CMK (cell line): Measurements from ENCODE around the gene COG8.
"Not testable (repeated sequence)": the region's sequence is repeated elsewhere in the genome, so short reads cannot be mapped to it uniquely, and the experiment has no call there.

ENCODE experiments used
- DNase-seq: peaks from one replicate; pipeline ENCODE4 v3.0.0-alpha.2; 2010; ENCODE audit warnings: low read depth

The COG8 gene, protein sequence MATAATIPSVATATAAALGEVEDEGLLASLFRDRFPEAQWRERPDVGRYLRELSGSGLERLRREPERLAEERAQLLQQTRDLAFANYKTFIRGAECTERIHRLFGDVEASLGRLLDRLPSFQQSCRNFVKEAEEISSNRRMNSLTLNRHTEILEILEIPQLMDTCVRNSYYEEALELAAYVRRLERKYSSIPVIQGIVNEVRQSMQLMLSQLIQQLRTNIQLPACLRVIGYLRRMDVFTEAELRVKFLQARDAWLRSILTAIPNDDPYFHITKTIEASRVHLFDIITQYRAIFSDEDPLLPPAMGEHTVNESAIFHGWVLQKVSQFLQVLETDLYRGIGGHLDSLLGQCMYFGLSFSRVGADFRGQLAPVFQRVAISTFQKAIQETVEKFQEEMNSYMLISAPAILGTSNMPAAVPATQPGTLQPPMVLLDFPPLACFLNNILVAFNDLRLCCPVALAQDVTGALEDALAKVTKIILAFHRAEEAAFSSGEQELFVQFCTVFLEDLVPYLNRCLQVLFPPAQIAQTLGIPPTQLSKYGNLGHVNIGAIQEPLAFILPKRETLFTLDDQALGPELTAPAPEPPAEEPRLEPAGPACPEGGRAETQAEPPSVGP

GRCh38 chr16:69339289-69340094, at the start of gene COG8, which contains the start of gene NIP7:
Gene COG8 (minus strand): TSS chr16:69339564. CDS start chr16:69339552, 12 bp downstream.
Gene NIP7 (plus strand): TSS chr16:69339772. CDS start chr16:69339830, 58 bp downstream.
- DNase-seq = peak; percentile 99

- DNase-seq = no peak
Measured at GRCh38 chr16:69386596-69386995, 47.2 kb upstream of the COG8 start.

GRCh38 chr16:69384974-69385373, 45.6 kb upstream of the COG8 start:
- no peak for DNase-seq

GRCh38 chr16:69382421-69382820, 43.1 kb upstream of the COG8 start:
- DNase-seq = no peak

DNA sequence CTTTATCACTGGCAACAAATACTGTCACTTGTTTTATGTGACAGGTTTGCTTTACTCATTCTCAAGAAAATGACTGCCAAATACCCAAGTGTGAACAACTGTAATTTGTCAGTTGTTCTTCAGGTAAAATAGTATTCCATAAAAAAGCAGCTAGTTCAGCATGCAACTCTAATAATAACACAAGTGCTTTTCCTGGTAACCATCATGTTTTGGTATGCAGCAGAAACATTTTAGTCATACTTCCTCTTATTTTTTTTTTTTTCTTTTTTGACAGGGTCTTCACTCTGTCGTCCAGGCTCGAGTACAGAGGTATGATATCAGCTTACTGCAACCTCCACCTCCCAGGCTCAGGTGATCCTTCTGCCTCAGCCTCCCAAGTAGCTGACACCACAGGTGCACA, 41.9 kb upstream of the COG8 start:
- DNase-seq = no peak

DNA sequence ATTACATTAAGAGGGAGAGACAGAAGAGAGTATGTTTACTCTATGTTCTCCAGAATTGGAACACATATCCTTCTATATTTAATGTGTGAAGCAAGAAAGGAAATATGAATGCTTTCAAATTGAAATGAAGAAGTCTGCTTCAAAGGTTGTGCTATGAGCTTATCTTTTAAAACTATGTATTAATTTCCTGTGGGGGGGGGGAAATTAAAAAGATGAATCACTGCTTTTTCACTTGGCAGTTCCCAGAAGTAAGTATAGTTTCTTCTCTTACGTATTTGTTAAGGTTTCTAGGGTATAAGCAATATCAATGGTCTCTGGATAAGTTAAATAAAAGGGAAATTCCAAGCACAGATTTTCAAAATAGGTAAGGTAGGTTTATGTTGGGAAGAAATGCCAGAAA, 39.4 kb upstream of the COG8 start:
- DNase-seq = no peak

GRCh38 chr16:69378036-69378435, 38.7 kb upstream of the COG8 start:
- no peak for DNase-seq

DNA sequence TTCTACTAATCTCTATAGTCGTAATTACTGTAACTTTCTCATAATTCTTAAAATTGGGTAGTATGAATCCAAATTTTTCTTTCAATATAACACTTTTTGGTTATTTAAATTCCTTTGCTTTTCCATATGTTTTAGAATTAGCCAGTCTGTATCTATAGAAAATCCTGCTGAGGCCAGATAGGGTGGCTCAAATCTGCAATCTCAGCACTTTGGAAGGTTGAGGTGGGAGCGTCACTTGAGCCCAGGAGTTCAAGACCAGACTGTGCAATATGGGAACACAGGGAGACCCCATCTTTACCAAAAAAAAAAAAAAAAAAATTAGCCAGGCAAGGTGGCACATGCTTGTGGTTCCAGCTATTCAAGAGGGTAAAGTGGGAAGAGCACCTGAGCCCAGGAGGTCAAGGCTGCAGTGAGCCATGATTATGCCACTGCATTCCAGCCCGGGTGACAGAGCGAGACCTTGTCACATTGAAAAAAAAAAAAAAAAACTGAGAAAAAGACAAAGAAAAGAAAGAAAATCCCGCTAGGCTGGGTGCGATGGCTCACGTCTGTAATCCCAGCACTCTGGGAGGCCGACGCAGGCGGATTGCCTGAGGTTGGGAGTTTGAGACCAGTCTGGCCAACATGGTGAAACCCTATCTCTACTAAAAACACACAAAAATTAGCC, 37.2 kb upstream of the COG8 start:
- DNase-seq = no peak

GRCh38 chr16:69373019-69373418, 33.7 kb upstream of the COG8 start:
- no peak for DNase-seq

DNA sequence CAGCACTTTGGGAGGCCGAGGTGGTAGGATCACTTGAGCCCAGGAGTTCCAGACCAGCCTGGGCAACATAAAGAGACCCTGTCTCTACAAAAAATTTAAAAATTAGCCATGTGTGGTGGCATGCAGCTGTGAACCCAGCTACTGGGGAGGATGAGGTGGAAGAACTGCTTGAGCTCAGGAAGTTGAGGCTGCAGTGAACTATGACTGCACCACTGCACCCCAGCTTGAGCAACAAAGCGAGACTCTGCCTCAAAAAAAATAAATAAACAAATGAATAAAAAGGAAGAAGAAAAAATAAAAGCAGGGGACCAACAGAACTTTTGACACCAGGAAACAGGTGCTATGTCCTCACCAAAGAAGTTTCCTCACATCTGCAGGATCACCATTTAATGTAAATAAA, 32.2 kb upstream of the COG8 start:
- DNase-seq = no peak

- no peak for DNase-seq
Measured at GRCh38 chr16:69368866-69369265, 29.5 kb upstream of the COG8 start.

GRCh38 chr16:69367980-69368379, 28.6 kb upstream of the COG8 start:
- DNase-seq = peak; percentile 91

DNA sequence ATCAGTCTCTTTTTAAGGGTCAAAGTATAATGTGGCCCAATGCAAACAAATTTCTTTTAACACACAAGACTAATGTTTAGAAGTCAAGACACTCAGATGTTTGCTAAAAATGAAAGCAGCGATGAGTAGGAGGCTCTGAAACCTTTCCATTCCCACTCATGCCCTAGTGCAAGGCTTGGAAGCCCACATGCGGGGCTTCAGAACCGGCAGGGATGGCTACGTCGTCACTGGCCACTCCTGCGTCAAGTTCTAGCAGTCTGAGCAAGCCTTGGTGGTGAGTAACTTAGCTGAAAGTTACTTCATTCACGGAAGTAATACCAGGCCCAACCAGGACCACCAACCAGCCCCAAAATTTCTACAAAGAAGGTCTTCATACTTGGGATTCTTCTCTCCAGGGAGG, 27.1 kb upstream of the COG8 start:
- no peak for DNase-seq

DNA sequence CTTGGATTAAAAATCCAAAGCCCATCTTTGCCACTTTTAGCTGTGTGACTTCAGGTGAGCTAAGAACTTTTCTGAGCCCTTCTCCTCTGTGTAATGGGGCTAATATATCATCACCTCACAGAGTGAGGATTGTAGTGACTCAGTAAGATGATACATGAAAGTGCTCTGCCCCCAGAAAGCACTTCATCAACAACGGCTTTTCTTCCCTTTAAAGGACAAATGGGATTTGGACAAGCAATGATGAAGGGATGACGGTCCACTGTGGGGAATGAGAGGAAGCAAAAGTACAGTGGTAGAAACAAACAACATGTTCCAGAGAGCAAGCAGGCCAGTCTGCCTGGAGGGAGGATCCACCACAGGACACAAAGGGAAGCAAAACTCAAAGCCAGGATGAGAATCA, 26.5 kb upstream of the COG8 start:
- no peak for DNase-seq

DNA sequence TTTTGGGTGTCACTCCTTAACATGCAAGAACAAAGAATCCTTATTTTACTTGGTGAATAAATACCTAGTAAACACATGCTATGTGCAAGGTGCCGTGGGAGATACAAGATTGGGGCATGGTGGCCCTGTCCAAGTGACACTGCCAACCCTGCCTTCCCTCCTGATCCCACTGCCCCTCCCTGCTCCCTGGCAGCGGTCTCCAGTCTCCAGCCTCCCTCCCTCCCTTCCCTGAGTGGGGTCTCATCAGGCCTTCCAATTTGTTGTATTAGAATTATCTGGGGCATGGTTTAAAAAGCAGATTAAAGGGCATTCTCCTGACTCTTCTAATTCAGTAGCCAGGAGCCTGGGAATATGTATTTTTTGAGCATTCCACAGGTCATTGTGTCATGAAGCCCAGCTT, 24.7 kb upstream of the COG8 start:
- DNase-seq = no peak

DNA sequence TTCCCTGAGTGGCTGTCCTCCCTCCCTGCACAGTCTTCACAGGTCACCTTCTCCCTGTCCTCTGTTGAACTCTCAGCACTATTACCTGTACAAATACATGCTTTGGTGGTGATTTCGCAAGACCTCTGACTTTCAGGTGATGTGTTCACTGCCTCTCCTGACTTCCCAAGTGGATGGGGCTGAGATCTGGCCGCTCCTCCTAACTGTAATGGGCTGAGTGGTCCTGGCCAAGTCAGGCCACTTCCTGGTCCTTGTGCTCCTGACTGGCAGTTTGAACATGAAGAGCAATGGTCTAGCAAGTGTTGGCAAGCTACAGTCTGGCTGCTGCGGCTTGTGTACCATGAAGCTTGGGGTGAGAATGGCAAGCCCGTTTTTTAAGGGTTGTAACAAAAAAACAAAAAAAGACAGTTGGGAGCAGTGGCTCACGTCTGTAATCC, 23.9 kb upstream of the COG8 start:
- DNase-seq = no peak

- DNase-seq = not testable (repeated sequence)
Measured at GRCh38 chr16:69360070-69360469, 20.7 kb upstream of the COG8 start.

DNA sequence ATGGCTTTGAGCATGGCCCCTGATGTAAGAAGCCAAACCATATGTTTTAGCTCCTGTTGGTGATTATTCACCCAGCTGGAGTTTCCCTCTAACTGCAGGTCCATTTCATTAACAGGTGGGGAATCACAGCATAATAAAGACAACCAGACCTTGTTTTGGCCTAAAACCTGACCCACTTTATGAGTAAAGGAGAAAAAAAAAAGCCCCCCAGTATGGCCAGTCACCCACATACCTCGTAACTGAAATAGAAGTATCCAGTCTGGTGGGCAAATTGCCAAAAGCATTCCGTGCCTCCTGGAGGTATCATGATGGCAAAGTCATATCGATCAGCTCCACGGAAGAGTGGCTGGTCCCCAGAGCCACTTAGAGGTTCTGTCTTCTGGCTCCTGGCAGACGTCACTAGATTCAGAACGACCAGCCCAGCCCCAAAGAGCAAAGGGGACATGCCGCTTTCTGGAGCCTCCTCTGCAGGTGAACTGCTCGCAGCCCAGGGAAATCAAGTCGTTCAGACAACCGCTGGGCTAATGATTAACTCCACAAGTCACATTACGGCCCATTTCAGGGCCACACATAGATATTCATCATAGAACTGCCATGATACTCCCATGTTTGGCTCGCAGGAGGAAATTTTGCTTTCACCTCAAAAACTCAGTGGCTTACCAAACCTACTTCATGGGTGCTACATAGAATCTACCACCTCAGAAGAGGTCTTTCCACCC, 12.1 kb upstream of the COG8 start, which contains the start of gene TMED6:
TMED6 (minus strand) TSS at position 478 of the 719 bp plus-strand sequence; CDS start at position 445, 33 bp downstream.
- no peak for DNase-seq

DNA sequence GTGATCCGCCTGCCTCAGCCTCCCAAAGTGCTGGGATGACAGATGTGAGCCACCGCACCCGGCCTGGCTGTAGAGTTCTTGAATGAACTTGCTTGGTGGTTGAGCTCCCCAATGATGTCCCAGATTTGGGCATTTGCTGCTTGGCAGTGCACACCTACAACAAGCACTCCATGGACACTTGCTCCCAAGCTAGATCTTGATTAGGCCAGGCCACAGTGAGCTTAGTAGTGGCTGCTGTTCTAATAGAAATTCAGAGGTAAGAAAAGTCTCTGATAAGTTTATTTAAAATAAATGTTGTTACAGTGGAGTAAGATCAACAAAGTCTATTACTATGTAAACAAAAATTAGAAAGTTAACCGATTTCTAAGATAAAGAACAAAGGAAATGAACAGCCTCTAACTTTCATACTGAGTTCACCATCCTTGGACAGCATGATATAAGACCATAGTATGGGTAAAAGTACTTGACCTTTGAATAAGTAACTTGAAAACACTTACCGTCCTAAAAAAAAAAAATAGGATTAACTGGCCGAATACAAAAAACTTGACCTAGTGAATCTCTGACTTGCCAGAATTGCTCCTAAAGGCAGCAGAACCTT, 11.3 kb upstream of the COG8 start:
- no peak for DNase-seq

DNA sequence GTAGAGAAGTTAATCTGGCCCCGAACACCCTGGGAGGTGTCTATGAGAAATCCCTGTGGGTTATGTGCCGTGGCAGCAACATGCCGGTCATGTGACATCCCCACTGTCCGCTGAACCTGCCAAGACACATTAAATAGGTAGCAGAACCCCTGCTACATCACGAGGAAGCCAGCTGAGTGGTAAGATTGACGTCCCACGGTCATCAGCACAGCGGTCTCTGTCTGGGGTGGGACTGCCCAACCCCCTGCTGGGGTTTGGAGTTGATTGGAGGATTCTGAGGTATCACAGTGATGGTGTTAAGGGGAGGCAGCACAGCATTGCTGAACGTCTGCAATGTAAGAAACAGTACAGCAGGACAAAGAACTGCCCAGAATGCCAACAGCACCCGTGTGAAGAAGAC, 10.2 kb upstream of the COG8 start:
- DNase-seq = no peak

DNA sequence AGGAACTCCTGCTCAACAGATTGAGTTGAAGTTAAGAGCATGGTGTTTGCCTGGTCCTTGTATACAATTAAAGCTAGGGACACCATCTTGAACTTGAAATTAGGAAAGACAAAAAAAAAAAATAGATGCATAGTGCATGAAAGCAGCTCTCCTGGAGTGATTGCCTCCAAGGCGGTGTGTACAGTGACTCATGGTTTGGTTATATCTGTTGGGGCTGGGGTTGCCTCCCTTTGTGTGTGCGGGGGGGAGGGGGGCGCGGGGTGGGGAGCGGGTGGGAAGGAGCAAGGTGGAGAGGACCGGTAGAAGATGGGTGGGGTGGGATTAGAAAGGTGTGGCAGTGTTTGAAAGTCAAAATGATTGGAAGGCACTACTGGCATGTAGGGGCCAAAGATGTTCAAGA, 8.9 kb upstream of the COG8 start:
- no peak for DNase-seq
